SK-N-SH treated with all-trans-retinoic acid at 6 μM for 48 hours (cell line): ENCODE data around the gene ZAP70.

Experiments
- ATAC-seq: fragments of 200-7000 bp; cut with Tn5 transposase; 3 replicates; pipeline ENCODE4 v1.9.1; 2020; ENCODE audit warnings: mild to moderate bottlenecking, moderate library complexity
- ARNTL ChIP-seq: fragments of 450-650 bp; formaldehyde crosslinking; IDR thresholded peaks from 2 replicates; pipeline ENCODE4 v1.5.0; 2020; ENCODE audit warnings: low read depth, mild to moderate bottlenecking, moderate library complexity, borderline replicate concordance
- BACH2 ChIP-seq: fragments of 250-450 bp; sonication (Bioruptor Pico); IDR thresholded peaks from 2 replicates; pipeline ENCODE4 v1.9.0; 2021; ENCODE audit warnings: mild to moderate bottlenecking, borderline replicate concordance
- CREB5 ChIP-seq: fragments of 250-450 bp; sonication (Bioruptor Pico); IDR thresholded peaks from 2 replicates; pipeline ENCODE4 v1.5.1; 2020; ENCODE audit warnings: low read depth, mild to moderate bottlenecking, moderate library complexity
- CSDC2 ChIP-seq: fragments of 250-450 bp; sonication (Bioruptor Pico); IDR thresholded peaks from 2 replicates; pipeline ENCODE4 v1.5.0; 2020; ENCODE audit warnings: mild to moderate bottlenecking, moderate library complexity
- CSRNP3 ChIP-seq: fragments of 250-450 bp; sonication (Bioruptor Pico); IDR thresholded peaks from 2 replicates; pipeline ENCODE4 v1.5.1; 2021; ENCODE audit warnings: mild to moderate bottlenecking, moderate library complexity
- ESRRG ChIP-seq: fragments of 250-450 bp; sonication (Bioruptor Pico); IDR thresholded peaks from 2 replicates; pipeline ENCODE4 v1.6.1; 2021; ENCODE audit warnings: mild to moderate bottlenecking
- GLIS3 ChIP-seq: fragments of 250-450 bp; sonication (Bioruptor Pico); IDR thresholded peaks from 2 replicates; pipeline ENCODE4 v1.5.0; 2020; ENCODE audit warnings: mild to moderate bottlenecking, moderate library complexity
- ISL1 ChIP-seq: fragments of 250-450 bp; sonication (Bioruptor Pico); IDR thresholded peaks from 2 replicates; pipeline ENCODE4 v2.1.2; 2022; ENCODE audit warnings: mild to moderate bottlenecking, moderate library complexity
- OSR1 ChIP-seq: fragments of 250-450 bp; sonication (Bioruptor Pico); IDR thresholded peaks from 2 replicates; pipeline ENCODE4 v1.8.0; 2022; ENCODE audit warnings: moderate library complexity, mild to moderate bottlenecking, inconsistent platforms
- PATZ1 ChIP-seq: fragments of 250-450 bp; sonication (Bioruptor Pico); IDR thresholded peaks from 2 replicates; pipeline ENCODE4 v1.8.0; 2020; ENCODE audit warnings: mild to moderate bottlenecking, moderate library complexity, borderline replicate concordance
- POU6F1 ChIP-seq: fragments of 250-450 bp; sonication (Bioruptor Pico); IDR thresholded peaks from 2 replicates; pipeline ENCODE4 v1.8.0; 2021; ENCODE audit warnings: low read depth, mild to moderate bottlenecking, moderate library complexity, borderline replicate concordance
- RARB ChIP-seq: fragments of 250-450 bp; sonication (Bioruptor Pico); IDR thresholded peaks from 2 replicates; pipeline ENCODE4 v1.8.0; 2021; ENCODE audit warnings: mild to moderate bottlenecking, moderate library complexity
- SNAI2 ChIP-seq: fragments of 250-450 bp; sonication (Bioruptor Pico); IDR thresholded peaks from 2 replicates; pipeline ENCODE4 v1.5.0; 2020; ENCODE audit warnings: mild to moderate bottlenecking, moderate library complexity
- TOX ChIP-seq: fragments of 250-450 bp; sonication (Bioruptor Pico); IDR thresholded peaks from 2 replicates; pipeline ENCODE4 v1.8.0; 2021; ENCODE audit warnings: mild to moderate bottlenecking, moderate library complexity, borderline replicate concordance
- TSHZ2 ChIP-seq: fragments of 250-450 bp; sonication (Bioruptor Pico); IDR thresholded peaks from 2 replicates; pipeline ENCODE4 v1.5.0; 2020; ENCODE audit warnings: mild to moderate bottlenecking, moderate library complexity
- ZFP3 ChIP-seq: fragments of 250-450 bp; sonication (Bioruptor Pico); IDR thresholded peaks from 2 replicates; pipeline ENCODE4 v1.5.0; 2020; ENCODE audit warnings: mild to moderate bottlenecking, moderate library complexity
- ZFP30 ChIP-seq: fragments of 450-650 bp; formaldehyde crosslinking; IDR thresholded peaks from 2 replicates; pipeline ENCODE4 v1.5.0; 2022; ENCODE audit warnings: mild to moderate bottlenecking, moderate library complexity
- ZNF565 ChIP-seq: fragments of 450-650 bp; formaldehyde crosslinking; conservative IDR thresholded peaks from 2 replicates; pipeline ENCODE4 v1.5.0; 2020; ENCODE audit warnings: low read depth, mild to moderate bottlenecking, moderate library complexity
- ZNF70 ChIP-seq: fragments of 450-650 bp; formaldehyde crosslinking; IDR thresholded peaks from 2 replicates; pipeline ENCODE4 v1.5.0; 2020; ENCODE audit warnings: mild to moderate bottlenecking, moderate library complexity
- ZNF8 ChIP-seq: fragments of 450-650 bp; formaldehyde crosslinking; IDR thresholded peaks from 2 replicates; pipeline ENCODE4 v1.5.0; 2020; ENCODE audit warnings: mild to moderate bottlenecking, moderate library complexity

Gene ZAP70

GRCh38 chr2:97718051-97718882 lies 4.9 kb downstream of the ZAP70 start:
- TF ChIP-seq POU6F1 (CRISPR knock-in tag) (no peak), ZNF8 (CRISPR knock-in tag) (no peak), CREB5 (CRISPR knock-in tag) (no peak), ZFP30 (CRISPR knock-in tag) (no peak), CSDC2 (CRISPR knock-in tag) (no peak), RARB (CRISPR knock-in tag) (no peak), SNAI2 (CRISPR knock-in tag) (no peak), TSHZ2 (CRISPR knock-in tag) (no peak), ZNF70 (no peak), ISL1 (CRISPR knock-in tag) (no peak)
- no peak for ATAC-seq

- TF ChIP-seq ZNF8 (CRISPR knock-in tag) = no peak
- TF ChIP-seq CSRNP3 (CRISPR knock-in tag) = no peak
- no peak for TF ChIP-seq ESRRG (CRISPR knock-in tag)
- no peak for TF ChIP-seq ARNTL (CRISPR knock-in tag)
- no peak for TF ChIP-seq POU6F1 (CRISPR knock-in tag)
- TF ChIP-seq RARB (CRISPR knock-in tag) = no peak
- no peak for TF ChIP-seq OSR1 (CRISPR knock-in tag)
- TF ChIP-seq ZFP30 (CRISPR knock-in tag) = no peak
- no peak for TF ChIP-seq CSDC2 (CRISPR knock-in tag)
- TF ChIP-seq GLIS3 (CRISPR knock-in tag) = no peak
- no peak for TF ChIP-seq ZFP3
- TF ChIP-seq ZNF70 = no peak
- TF ChIP-seq SNAI2 (CRISPR knock-in tag) = no peak
- no peak for TF ChIP-seq TSHZ2 (CRISPR knock-in tag)
- TF ChIP-seq ISL1 (CRISPR knock-in tag) = no peak
- no peak for TF ChIP-seq TOX (CRISPR knock-in tag)
- no peak for TF ChIP-seq PATZ1 (CRISPR knock-in tag)
- TF ChIP-seq ZNF565 (CRISPR knock-in tag) = no peak
- TF ChIP-seq BACH2 = no peak
- no peak for ATAC-seq
Observed at GRCh38 chr2:97718942-97719341, 5.6 kb downstream of the ZAP70 start.
